Fibroblast of skin of abdomen (primary cell): ENCODE measurements around the gene FAAP20.
A peak's percentile ranks its signal among the peaks of the same experiment; 100 is the strongest.

Experiments used
- DNase-seq: peaks from one replicate; pipeline ENCODE4 v3.0.0-alpha.2; 2013

Gene FAAP20

GRCh38 chr1:2193514-2194281 lies 874 bp downstream of the FAAP20 start:
- DNase-seq, result no peak

GRCh38 chr1:2192031-2192995 lies 2.3 kb downstream of the FAAP20 start:
- peak; percentile 66 for DNase-seq

GRCh38 chr1:2190491-2190976 lies 4.0 kb downstream of the FAAP20 start:
- no peak for DNase-seq

- DNase-seq, result peak; percentile 93
Observed at GRCh38 chr1:2189459-2190425, 4.8 kb downstream of the FAAP20 start.

GRCh38 chr1:2188336-2188735 lies 6.2 kb downstream of the FAAP20 start:
- DNase-seq, result no peak

GRCh38 chr1:2187619-2188018 lies 7.0 kb downstream of the FAAP20 start:
- DNase-seq, result no peak

GRCh38 chr1:2186901-2187300 lies 7.7 kb downstream of the FAAP20 start:
- DNase-seq, result no peak

GRCh38 chr1:2185880-2186855 lies 8.4 kb downstream of the FAAP20 start:
- no peak for DNase-seq

- DNase-seq, result no peak
Observed at GRCh38 chr1:2184934-2185333, 9.6 kb downstream of the FAAP20 start.

- no peak for DNase-seq
Observed at GRCh38 chr1:2184531-2184930, 10.0 kb downstream of the FAAP20 start.

GRCh38 chr1:2183937-2184334 lies 10.6 kb downstream of the FAAP20 start:
- DNase-seq, result no peak

GRCh38 chr1:2182376-2182775 lies 12.2 kb downstream of the FAAP20 start:
- no peak for DNase-seq

GRCh38 chr1:2181752-2182151 lies 12.8 kb downstream of the FAAP20 start:
- DNase-seq, result no peak

GRCh38 chr1:2181271-2181670 lies 13.3 kb downstream of the FAAP20 start:
- no peak for DNase-seq

GRCh38 chr1:2180297-2181245 lies 14.0 kb downstream of the FAAP20 start:
- DNase-seq, result peak; percentile 9

- DNase-seq, result no peak
Observed at GRCh38 chr1:2179283-2180013, 15.1 kb downstream of the FAAP20 start.

GRCh38 chr1:2178875-2179274 lies 15.7 kb downstream of the FAAP20 start:
- DNase-seq, result no peak

GRCh38 chr1:2177946-2178538 lies 16.5 kb downstream of the FAAP20 start:
- no peak for DNase-seq

- no peak for DNase-seq
Observed at GRCh38 chr1:2177541-2177940, 17.0 kb downstream of the FAAP20 start.
